GM18868 (cell line): ENCODE results near the gene JARID2.
A peak's percentile ranks its signal among the peaks of the same experiment; 100 is the strongest.

Experiments used
- ATAC-seq: cut with Tn5 transposase; IDR thresholded peaks from one replicate; pipeline ENCODE4 v1.9.1; 2021; ENCODE audit warnings: mild to moderate bottlenecking, moderate library complexity; ENCODE audit not compliant: unreplicated experiment

JARID2 gene

GRCh38 chr6:15246666-15247499 is 1.0 kb downstream of the JARID2 start:
- no peak for ATAC-seq

GRCh38 chr6:15247500-15248450 is 1.9 kb downstream of the JARID2 start:
- peak; percentile 6 for ATAC-seq

- ATAC-seq = peak; percentile 37
Measured at GRCh38 chr6:15248451-15249370, 2.8 kb downstream of the JARID2 start.

- no peak for ATAC-seq
Measured at GRCh38 chr6:15249371-15250019, 3.6 kb downstream of the JARID2 start.

GRCh38 chr6:15250187-15251168 is 4.6 kb downstream of the JARID2 start:
- ATAC-seq = no peak

- no peak for ATAC-seq
Measured at GRCh38 chr6:15252195-15252594, 6.3 kb downstream of the JARID2 start.

GRCh38 chr6:15253203-15254022 is 7.5 kb downstream of the JARID2 start:
- ATAC-seq = no peak

- ATAC-seq = peak; percentile 41
Measured at GRCh38 chr6:15254070-15254975, 8.5 kb downstream of the JARID2 start.

GRCh38 chr6:15255481-15255880 is 9.6 kb downstream of the JARID2 start:
- peak; percentile 62 for ATAC-seq

- ATAC-seq = peak; percentile 20
Measured at GRCh38 chr6:15255909-15256395, 10.1 kb downstream of the JARID2 start.

GRCh38 chr6:15256538-15257271 is 10.8 kb downstream of the JARID2 start:
- ATAC-seq = no peak

GRCh38 chr6:15257357-15258132 is 11.7 kb downstream of the JARID2 start:
- ATAC-seq = no peak

- ATAC-seq = no peak
Measured at GRCh38 chr6:15259766-15260098, 13.9 kb downstream of the JARID2 start.

GRCh38 chr6:15260099-15260821 is 14.4 kb downstream of the JARID2 start:
- no peak for ATAC-seq
